ENCODE results near the gene TMEM178B. TPM values are rescaled to one million over a fixed set of nuclear protein-coding genes. Genes with fewer than 3 reads are reported as not detected.

TMEM178B gene
- polyA plus RNA-seq, 2 of the 4 experiments (the other 2 are of a cell fraction): 0.88 to 0.93 TPM

DNA sequence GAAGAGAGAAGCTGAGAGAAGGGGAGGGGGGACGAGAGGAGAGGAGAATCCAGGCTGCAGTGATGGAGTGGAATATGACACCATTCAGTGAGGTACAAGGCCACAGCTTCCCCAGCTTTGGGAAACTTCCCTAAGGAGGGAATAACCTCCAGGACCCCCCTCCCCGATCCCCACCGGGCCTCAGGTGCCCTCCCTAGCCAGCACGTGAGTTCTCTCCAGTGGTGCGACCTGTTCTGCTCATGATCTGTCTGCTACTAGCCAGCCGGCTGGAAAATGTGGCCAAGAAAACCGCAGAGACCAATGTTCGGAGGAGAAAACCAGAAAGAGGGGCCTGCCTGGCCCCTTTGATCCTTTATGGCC, 437.4 kb downstream of the TMEM178B start:
- H3K4me1 ChIP-seq: no peaks in the 10 kb centered on the region
- no peak overlapping the region for H3K27ac ChIP-seq
- WGBS (ENCODE audit: missing lambda C conversion rate): 34% methylated on average over 7 of the region's 8 CpGs
- ChIA-PET POLR2A (no interaction called here), CTCF (interaction anchor here (1.6 kb wide), 1 partner anchor 22 kb away, joined by 5 read pairs; no protein-coding TSS in a partner anchor)
- no peak for FAIRE-seq
- no peak for ATAC-seq
- H3K4me3 ChIP-seq: no peak overlapping the region
- H3K4me2 ChIP-seq: no peak overlapping the region
- no peak for TF ChIP-seq POLR2AphosphoS2 (conservative IDR thresholded peaks at IDR 0.05; ENCODE audit: low read length)
- TF ChIP-seq, protein P1, sequence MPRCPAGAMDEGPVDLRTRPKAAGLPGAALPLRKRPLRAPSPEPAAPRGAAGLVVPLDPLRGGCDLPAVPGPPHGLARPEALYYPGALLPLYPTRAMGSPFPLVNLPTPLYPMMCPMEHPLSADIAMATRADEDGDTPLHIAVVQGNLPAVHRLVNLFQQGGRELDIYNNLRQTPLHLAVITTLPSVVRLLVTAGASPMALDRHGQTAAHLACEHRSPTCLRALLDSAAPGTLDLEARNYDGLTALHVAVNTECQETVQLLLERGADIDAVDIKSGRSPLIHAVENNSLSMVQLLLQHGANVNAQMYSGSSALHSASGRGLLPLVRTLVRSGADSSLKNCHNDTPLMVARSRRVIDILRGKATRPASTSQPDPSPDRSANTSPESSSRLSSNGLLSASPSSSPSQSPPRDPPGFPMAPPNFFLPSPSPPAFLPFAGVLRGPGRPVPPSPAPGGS (IDR thresholded peaks at IDR 0.05): no peak
- no peak for TF ChIP-seq JUN (IDR thresholded peaks at IDR 0.05)
- no peak for TF ChIP-seq ZSCAN20 (CRISPR knock-in tag; IDR thresholded peaks at IDR 0.05)
- no peak for TF ChIP-seq RNF2 (IDR thresholded peaks at IDR 0.05; ENCODE audit: borderline replicate concordance, low read depth)
- no peak for TF ChIP-seq PHF8 (IDR thresholded peaks at IDR 0.05; ENCODE audit: borderline replicate concordance, low read depth)
- TF ChIP-seq CEBPB (IDR thresholded peaks at IDR 0.05): no peak
- no peak for TF ChIP-seq EP300 (IDR thresholded peaks at IDR 0.05)
- TF ChIP-seq, protein P2, sequence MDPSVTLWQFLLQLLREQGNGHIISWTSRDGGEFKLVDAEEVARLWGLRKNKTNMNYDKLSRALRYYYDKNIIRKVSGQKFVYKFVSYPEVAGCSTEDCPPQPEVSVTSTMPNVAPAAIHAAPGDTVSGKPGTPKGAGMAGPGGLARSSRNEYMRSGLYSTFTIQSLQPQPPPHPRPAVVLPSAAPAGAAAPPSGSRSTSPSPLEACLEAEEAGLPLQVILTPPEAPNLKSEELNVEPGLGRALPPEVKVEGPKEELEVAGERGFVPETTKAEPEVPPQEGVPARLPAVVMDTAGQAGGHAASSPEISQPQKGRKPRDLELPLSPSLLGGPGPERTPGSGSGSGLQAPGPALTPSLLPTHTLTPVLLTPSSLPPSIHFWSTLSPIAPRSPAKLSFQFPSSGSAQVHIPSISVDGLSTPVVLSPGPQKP (IDR thresholded peaks at IDR 0.05; ENCODE audit: low read depth, low read length): no peak
- no peak for TF ChIP-seq ZNF302 (CRISPR knock-in tag; IDR thresholded peaks at IDR 0.05)
- no peak for TF ChIP-seq FOSB (CRISPR knock-in tag; IDR thresholded peaks at IDR 0.05)
- TF ChIP-seq, protein P3, sequence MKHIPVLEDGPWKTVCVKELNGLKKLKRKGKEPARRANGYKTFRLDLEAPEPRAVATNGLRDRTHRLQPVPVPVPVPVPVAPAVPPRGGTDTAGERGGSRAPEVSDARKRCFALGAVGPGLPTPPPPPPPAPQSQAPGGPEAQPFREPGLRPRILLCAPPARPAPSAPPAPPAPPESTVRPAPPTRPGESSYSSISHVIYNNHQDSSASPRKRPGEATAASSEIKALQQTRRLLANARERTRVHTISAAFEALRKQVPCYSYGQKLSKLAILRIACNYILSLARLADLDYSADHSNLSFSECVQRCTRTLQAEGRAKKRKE (CRISPR knock-in tag; IDR thresholded peaks at IDR 0.05; ENCODE audit: low read depth): no peak
- TF ChIP-seq, protein P4, sequence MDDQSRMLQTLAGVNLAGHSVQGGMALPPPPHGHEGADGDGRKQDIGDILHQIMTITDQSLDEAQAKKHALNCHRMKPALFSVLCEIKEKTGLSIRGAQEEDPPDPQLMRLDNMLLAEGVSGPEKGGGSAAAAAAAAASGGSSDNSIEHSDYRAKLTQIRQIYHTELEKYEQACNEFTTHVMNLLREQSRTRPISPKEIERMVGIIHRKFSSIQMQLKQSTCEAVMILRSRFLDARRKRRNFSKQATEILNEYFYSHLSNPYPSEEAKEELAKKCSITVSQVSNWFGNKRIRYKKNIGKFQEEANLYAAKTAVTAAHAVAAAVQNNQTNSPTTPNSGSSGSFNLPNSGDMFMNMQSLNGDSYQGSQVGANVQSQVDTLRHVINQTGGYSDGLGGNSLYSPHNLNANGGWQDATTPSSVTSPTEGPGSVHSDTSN (IDR thresholded peaks at IDR 0.05): no peak
- TF ChIP-seq HOXB13 (CRISPR knock-in tag; IDR thresholded peaks at IDR 0.05; ENCODE audit: low read depth): no peak
- no peak for TF ChIP-seq JUNB (IDR thresholded peaks at IDR 0.05)
- TF ChIP-seq FOXS1 (CRISPR knock-in tag; IDR thresholded peaks at IDR 0.05): no peak
- no peaks in the 10 kb centered on the region for H3K9me3 ChIP-seq
- no peak for DNase-seq (ENCODE audit: low read depth in 1 of 2, low spot score in 1 of 2)

DNA sequence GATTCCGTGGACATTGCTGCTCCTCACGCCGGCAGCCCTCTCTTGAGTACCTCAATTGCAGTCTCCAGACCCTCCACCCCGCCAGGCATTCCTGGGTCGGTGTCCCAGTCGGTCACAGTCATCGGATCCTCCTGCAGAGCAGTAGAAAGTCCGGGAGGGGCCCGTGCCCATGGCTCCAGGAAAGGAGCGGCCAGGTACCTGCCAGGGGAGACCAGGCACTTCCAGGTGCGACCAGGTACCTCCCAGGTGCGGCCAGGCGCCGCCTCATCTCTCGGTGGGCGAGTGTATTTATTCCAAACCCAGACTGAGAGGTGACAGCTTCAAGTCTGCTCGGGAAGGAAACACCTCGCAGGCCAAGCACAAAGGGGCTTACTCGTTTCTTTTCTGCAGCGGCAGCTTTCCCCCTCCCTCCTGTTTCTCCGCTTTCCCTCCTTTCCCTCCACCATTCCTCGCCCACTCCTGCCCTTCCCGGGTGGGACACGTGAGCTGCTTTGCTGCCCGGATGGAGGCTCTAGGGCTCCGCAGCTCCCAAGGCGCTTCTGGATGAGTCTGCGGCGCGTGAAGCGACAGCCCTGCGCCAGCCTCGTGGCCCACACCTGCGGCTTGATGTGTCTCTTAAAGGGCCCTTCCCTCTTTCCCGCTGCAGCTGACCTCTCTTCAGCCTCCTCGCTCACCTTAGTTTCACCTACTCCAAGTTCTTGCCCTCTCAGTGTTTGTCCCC, 438.0 kb downstream of the TMEM178B start:
- no peak for DNase-seq (ENCODE audit: low read depth in 1 of 2, low spot score in 1 of 2)
- no peak overlapping the region for H3K4me2 ChIP-seq
- FAIRE-seq: no peak
- H3K9me3 ChIP-seq: no peaks in the 10 kb centered on the region
- CTCF ChIA-PET: interaction anchor here (1.6 kb wide), 1 partner anchor 22 kb away, joined by 5 read pairs; no protein-coding TSS in a partner anchor
- H3K4me1 ChIP-seq: no peaks in the 10 kb centered on the region
- ATAC-seq: no peak
- 47% methylated on average over 28 of the region's 36 CpGs for WGBS (ENCODE audit: missing lambda C conversion rate)
- POLR2A ChIA-PET: no interaction called here
- H3K27ac ChIP-seq: no peak overlapping the region
- no peak for TF ChIP-seq MAZ (IDR thresholded peaks at IDR 0.05; ENCODE audit: borderline replicate concordance, low read depth, low read length)
- no peak for TF ChIP-seq HOXB5 (CRISPR knock-in tag; IDR thresholded peaks at IDR 0.05)
- no peak for TF ChIP-seq MAFK (IDR thresholded peaks at IDR 0.05; ENCODE audit: partially characterized antibody)
- no peak for TF ChIP-seq FOXS1 (CRISPR knock-in tag; IDR thresholded peaks at IDR 0.05)
- TF ChIP-seq KDM5A (IDR thresholded peaks at IDR 0.05): no peak
- no peak for TF ChIP-seq GATA3 (IDR thresholded peaks at IDR 0.05; ENCODE audit: borderline replicate concordance)
- no peak for TF ChIP-seq HOXB13 (CRISPR knock-in tag; IDR thresholded peaks at IDR 0.05; ENCODE audit: low read depth)
- no peak for TF ChIP-seq CBX8 (IDR thresholded peaks at IDR 0.05)
- no peak for TF ChIP-seq NR3C1 (IDR thresholded peaks at IDR 0.05)
- TF ChIP-seq KDM1A (IDR thresholded peaks at IDR 0.05; ENCODE audit: low read depth): no peak
- no peak for TF ChIP-seq ZC3H11A (IDR thresholded peaks at IDR 0.05)
- no peak overlapping the region for H3K4me3 ChIP-seq

Measured in A549 (cell line).